Colonic mucosa (tissue), 4 donors: ENCODE data around the gene UNC5B. TPM values are rescaled to one million over a fixed set of nuclear protein-coding genes. Genes with fewer than 3 reads are reported as not detected.

Experiments
- DNase-seq: peaks from one replicate; pipeline ENCODE4 v3.0.0-alpha.2; 2020
- H3K27ac ChIP-seq: fragments of 200-600 bp; one replicate; pipeline ENCODE4 v1.8.0; 2021
- H3K27me3 ChIP-seq: fragments of 200-600 bp; one replicate; pipeline ENCODE4 v1.8.0; 2021
- H3K36me3 ChIP-seq: fragments of 200-600 bp; one replicate; pipeline ENCODE4 v1.8.0; 2021
- H3K4me1 ChIP-seq: fragments of 200-600 bp; one replicate; pipeline ENCODE4 v1.8.0; 2021; ENCODE audit warnings: mild to moderate bottlenecking
- H3K4me3 ChIP-seq: fragments of 200-600 bp; one replicate; pipeline ENCODE4 v1.8.0; 2021
- H3K9ac ChIP-seq, 2 donors: one replicate each; pipeline ENCODE4 v1.7.0; 2013; ENCODE audit warnings: control low read depth in 2 of 2, low read depth in 2 of 2, low read length in 2 of 2
- H3K9me3 ChIP-seq: fragments of 200-600 bp; one replicate; pipeline ENCODE4 v1.8.0; 2021
- intact Hi-C: fragments of 100-400 bp; cut with DNase I; formaldehyde crosslinking; loops from one replicate; pipeline ENCODE4 v1.14.1; 2022
- total RNA-seq, 2 donors: library from RNA; stranded (reverse); fragmentation: NEBNext Ultra II Directional in 1 of 2; extraction: Animal tissue kit (Norgen Biotek cat#: 25700) in 1 of 2; gene quantifications; one replicate each; pipeline ENCODE4 v1.2.1, GENCODE V29; 2021
- TF ChIP-seq, protein P1 (sequence below): fragments of 200-600 bp; IDR thresholded peaks from one replicate; pipeline ENCODE4 v1.8.0; 2022; ENCODE audit warnings: antibody characterized with exemption, mild to moderate bottlenecking
- donor health status: healthy.
- donor health status: DM: no; HTN: no; CAD: no.
- donor health status: DM: no; HTN: no; CAD: no.

UNC5B gene
- total RNA-seq, 2 donors from 2014 or later: 18.4 to 18.5 TPM

DNA sequence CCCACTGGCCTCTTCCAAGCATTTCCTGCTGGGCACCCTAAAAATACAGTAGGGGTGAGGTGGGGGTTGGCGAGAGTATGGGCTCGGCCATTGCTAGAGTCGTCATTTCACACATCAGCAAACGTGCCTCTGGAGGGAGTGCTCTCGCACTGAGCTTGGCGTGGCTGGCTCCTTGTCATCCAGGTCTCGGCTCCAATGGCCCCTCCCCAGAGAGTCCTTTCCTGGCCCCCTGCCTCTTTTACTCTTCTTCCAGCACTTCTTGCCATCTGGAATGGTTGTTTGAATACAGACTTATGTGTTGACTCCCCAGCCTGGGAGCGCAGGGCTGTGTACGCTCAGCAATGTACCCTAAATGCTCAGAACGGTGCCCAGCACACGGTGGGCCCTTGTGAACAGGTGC is 18.8 kb downstream of the UNC5B start:
- Histone ChIP-seq H3K27me3 (no peaks in the 10 kb centered on the region), H3K4me3 (no peak overlapping the region), H3K4me1 (peaks cover 4% of the 10 kb centered on the region), H3K9me3 (no peaks in the 10 kb centered on the region), H3K36me3 (no peaks in the 10 kb centered on the region), H3K27ac (no peak overlapping the region), H3K9ac (no peak overlapping the region)
- no peak for DNase-seq
- TF ChIP-seq, protein P1, sequence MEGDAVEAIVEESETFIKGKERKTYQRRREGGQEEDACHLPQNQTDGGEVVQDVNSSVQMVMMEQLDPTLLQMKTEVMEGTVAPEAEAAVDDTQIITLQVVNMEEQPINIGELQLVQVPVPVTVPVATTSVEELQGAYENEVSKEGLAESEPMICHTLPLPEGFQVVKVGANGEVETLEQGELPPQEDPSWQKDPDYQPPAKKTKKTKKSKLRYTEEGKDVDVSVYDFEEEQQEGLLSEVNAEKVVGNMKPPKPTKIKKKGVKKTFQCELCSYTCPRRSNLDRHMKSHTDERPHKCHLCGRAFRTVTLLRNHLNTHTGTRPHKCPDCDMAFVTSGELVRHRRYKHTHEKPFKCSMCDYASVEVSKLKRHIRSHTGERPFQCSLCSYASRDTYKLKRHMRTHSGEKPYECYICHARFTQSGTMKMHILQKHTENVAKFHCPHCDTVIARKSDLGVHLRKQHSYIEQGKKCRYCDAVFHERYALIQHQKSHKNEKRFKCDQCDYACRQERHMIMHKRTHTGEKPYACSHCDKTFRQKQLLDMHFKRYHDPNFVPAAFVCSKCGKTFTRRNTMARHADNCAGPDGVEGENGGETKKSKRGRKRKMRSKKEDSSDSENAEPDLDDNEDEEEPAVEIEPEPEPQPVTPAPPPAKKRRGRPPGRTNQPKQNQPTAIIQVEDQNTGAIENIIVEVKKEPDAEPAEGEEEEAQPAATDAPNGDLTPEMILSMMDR: no peak
- intact Hi-C loops: no loop called here

- TF ChIP-seq, protein P1: no peak
- Histone ChIP-seq H3K27ac (no peak overlapping the region), H3K4me3 (no peak overlapping the region), H3K9me3 (no peaks in the 10 kb centered on the region), H3K36me3 (no peaks in the 10 kb centered on the region), H3K27me3 (no peaks in the 10 kb centered on the region), H3K4me1 (peaks cover 4% of the 10 kb centered on the region), H3K9ac (no peak overlapping the region)
- intact Hi-C loops: no loop called here
- no peak for DNase-seq
These were observed 20.0 kb downstream of the UNC5B start for GRCh38 chr10:71232089-71232998.

- DNase-seq: no peak
- no peak overlapping the region for H3K9ac ChIP-seq
- no peak overlapping the region for H3K4me3 ChIP-seq
- intact Hi-C loops: no loop called here
- no peaks in the 10 kb centered on the region for H3K36me3 ChIP-seq
- TF ChIP-seq, protein P1: no peak
- H3K27me3 ChIP-seq: no peaks in the 10 kb centered on the region
- no peak overlapping the region for H3K27ac ChIP-seq
- H3K9me3 ChIP-seq: no peaks in the 10 kb centered on the region
- peaks cover 4% of the 10 kb centered on the region for H3K4me1 ChIP-seq
These were observed 21.1 kb downstream of the UNC5B start for GRCh38 chr10:71233482-71233892.

DNA sequence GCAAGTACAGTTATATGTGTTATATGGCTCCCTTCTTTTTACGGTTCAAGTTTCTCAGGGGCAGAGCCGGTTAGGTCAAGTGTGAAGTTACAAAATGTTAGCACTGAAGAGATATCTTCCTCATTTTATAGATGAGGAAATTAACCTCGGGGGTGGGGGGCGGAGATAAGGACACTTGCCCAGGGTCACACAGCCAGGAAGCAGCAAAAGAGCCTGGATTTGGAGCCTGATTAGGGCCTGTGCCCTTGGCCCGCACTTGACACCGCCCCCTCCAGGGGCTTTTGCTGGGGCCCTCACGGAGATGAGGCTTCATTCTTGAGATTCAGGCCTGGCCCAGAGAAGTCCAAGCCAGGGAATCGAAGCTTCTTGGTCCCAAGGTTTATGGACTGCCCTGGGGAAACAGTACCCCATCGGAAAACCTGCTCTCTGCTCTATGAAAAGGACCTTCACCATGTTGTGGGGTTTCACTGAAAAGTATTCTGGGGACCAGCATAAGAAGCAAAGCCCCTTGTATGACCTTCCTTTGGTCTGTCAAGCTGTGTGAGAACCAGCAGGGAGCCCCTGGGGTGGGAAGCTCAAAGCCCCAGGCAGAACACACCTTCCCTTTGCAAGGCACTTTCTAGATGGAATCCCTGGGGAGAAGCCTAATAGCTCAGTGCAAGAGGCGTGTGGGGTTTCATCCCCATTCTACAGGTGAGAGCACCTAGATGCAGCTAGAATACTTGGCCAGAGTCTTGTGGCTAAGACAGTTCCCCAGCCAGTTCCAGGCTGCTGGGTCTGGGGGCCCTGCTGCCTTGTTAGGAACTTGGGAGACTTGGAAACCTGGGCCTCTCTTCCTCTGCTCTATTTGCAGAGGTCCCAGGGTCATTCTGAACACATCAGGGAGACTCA is 21.9 kb downstream of the UNC5B start:
- Histone ChIP-seq H3K9ac (peak overlapping the region in 1 of 2 donors; percentile 27), H3K4me3 (no peak overlapping the region), H3K9me3 (no peaks in the 10 kb centered on the region), H3K4me1 (peaks cover 4% of the 10 kb centered on the region), H3K27ac (no peak overlapping the region), H3K36me3 (no peaks in the 10 kb centered on the region), H3K27me3 (no peaks in the 10 kb centered on the region)
- TF ChIP-seq, protein P1: no peak
- no peak for DNase-seq
- intact Hi-C loops: no loop called here

- Histone ChIP-seq H3K9ac (peak overlapping the region in 1 of 2 donors; percentile 28), H3K36me3 (no peaks in the 10 kb centered on the region), H3K4me3 (no peak overlapping the region), H3K27ac (no peak overlapping the region), H3K4me1 (peaks cover 4% of the 10 kb centered on the region), H3K27me3 (no peaks in the 10 kb centered on the region), H3K9me3 (no peaks in the 10 kb centered on the region)
- intact Hi-C loops: no loop called here
- no peak for DNase-seq
- TF ChIP-seq, protein P1: no peak
These were observed 22.8 kb downstream of the UNC5B start for GRCh38 chr10:71234970-71235685.
